CD4-positive, alpha-beta T cell treated with Interleukin-17A for 1 hour (primary cell): ENCODE results near the gene UNKL.
"Not testable (repeated sequence)": the region's sequence is repeated elsewhere in the genome, so short reads cannot be mapped to it uniquely, and the experiment has no call there.

Experiments
- DNase-seq: peaks from one replicate; pipeline ENCODE4 v3.0.0-alpha.2; 2020

UNKL gene

GRCh38 chr16:1444730-1445517 is 30.4 kb upstream of the UNKL start:
- DNase-seq: no peak

GRCh38 chr16:1443980-1444729 is 29.7 kb upstream of the UNKL start, which contains the start of gene CCDC154:
Gene CCDC154, minus strand, starts transcription at chr16:1444556. Its CDS starts 234 bp downstream, at chr16:1444322.
- DNase-seq: no peak

- DNase-seq: no peak
Measured at GRCh38 chr16:1443403-1443973, 29.0 kb upstream of the UNKL start.

- no peak for DNase-seq
Measured at GRCh38 chr16:1442697-1443096, 28.2 kb upstream of the UNKL start.

GRCh38 chr16:1441391-1441829 is 26.9 kb upstream of the UNKL start:
- no peak for DNase-seq

- DNase-seq: not testable (repeated sequence)
Measured at GRCh38 chr16:1439699-1440074, 25.2 kb upstream of the UNKL start.

GRCh38 chr16:1439058-1439698 is 24.7 kb upstream of the UNKL start:
- DNase-seq: no peak

GRCh38 chr16:1438229-1439057 is 23.9 kb upstream of the UNKL start:
- no peak for DNase-seq

- no peak for DNase-seq
Measured at GRCh38 chr16:1437606-1438005, 23.1 kb upstream of the UNKL start.

GRCh38 chr16:1436731-1437355 is 22.3 kb upstream of the UNKL start:
- no peak for DNase-seq

GRCh38 chr16:1435921-1436697 is 21.6 kb upstream of the UNKL start:
- DNase-seq: no peak

- DNase-seq: no peak
Measured at GRCh38 chr16:1434644-1435592, 20.4 kb upstream of the UNKL start.

- DNase-seq: no peak
Measured at GRCh38 chr16:1433756-1434155, 19.3 kb upstream of the UNKL start.

- no peak for DNase-seq
Measured at GRCh38 chr16:1433263-1433560, 18.7 kb upstream of the UNKL start.

- no peak for DNase-seq
Measured at GRCh38 chr16:1432388-1433262, 18.1 kb upstream of the UNKL start.

- no peak for DNase-seq
Measured at GRCh38 chr16:1431497-1432270, 17.2 kb upstream of the UNKL start.

- no peak for DNase-seq
Measured at GRCh38 chr16:1430759-1431496, 16.4 kb upstream of the UNKL start, which contains the start of gene PERCC1. Gene PERCC1, plus strand, starts transcription at chr16:1431078. Its CDS starts 1,516 bp downstream, at chr16:1432594.
